GM12874 (cell line): ENCODE data around the gene LRP5.

Source experiments
- TF ChIP-seq, protein P1 (sequence below): IDR thresholded peaks from 2 replicates; pipeline ENCODE4 v1.5.1; 2011; ENCODE audit warnings: low read depth, mild to moderate bottlenecking, control low read depth, low read length, moderate library complexity; ENCODE audit not compliant: insufficient read depth

Gene LRP5

DNA sequence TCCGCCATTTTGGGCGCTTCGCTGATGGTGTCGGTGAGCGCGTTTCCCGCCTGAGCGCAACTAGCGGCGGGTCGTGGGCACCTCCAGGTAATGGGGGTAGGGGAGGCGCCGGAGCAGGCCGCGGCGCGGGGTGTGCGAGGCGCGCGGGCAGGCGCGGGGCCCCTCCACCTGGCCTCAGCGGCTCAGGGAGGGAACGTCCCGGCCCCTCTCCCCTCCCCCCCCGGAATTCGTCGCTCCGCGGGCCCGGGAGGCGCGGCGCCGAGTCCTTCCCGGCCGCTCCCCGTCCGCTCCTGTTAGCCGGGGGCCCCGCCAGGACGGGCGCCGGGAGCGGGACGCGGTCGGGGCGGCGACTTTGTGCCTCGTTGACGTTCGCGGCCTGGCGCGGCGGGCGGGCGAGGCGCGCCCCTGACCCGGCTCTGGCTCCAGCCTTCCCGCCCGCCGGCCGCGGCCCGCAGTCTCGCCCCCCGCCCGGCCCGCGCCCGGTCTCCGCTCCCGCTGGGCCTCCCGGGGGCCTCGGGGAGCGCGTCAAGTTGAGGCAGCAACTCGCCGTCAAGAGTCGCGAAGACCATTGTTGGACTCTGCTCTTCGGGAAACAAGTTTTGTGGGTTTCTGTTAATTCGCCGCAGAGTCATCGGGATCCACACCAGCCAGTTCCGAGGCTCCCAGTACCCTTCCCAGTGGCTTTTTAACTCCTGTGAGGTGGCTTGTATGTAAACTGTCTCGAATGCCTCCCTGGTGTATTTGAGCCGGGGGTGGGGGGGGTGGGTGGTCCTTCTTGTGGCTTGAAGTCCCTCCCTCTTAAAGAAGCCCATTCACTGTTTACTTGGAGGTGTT lies 148.6 kb downstream of the LRP5 start, which contains the start of gene PPP6R3:
PPP6R3 (plus strand) TSS at position 12 of the 834 bp plus-strand sequence. CDS start 76,913 bp downstream, outside the sequence.
- TF ChIP-seq, protein P1, sequence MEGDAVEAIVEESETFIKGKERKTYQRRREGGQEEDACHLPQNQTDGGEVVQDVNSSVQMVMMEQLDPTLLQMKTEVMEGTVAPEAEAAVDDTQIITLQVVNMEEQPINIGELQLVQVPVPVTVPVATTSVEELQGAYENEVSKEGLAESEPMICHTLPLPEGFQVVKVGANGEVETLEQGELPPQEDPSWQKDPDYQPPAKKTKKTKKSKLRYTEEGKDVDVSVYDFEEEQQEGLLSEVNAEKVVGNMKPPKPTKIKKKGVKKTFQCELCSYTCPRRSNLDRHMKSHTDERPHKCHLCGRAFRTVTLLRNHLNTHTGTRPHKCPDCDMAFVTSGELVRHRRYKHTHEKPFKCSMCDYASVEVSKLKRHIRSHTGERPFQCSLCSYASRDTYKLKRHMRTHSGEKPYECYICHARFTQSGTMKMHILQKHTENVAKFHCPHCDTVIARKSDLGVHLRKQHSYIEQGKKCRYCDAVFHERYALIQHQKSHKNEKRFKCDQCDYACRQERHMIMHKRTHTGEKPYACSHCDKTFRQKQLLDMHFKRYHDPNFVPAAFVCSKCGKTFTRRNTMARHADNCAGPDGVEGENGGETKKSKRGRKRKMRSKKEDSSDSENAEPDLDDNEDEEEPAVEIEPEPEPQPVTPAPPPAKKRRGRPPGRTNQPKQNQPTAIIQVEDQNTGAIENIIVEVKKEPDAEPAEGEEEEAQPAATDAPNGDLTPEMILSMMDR = no peak

DNA sequence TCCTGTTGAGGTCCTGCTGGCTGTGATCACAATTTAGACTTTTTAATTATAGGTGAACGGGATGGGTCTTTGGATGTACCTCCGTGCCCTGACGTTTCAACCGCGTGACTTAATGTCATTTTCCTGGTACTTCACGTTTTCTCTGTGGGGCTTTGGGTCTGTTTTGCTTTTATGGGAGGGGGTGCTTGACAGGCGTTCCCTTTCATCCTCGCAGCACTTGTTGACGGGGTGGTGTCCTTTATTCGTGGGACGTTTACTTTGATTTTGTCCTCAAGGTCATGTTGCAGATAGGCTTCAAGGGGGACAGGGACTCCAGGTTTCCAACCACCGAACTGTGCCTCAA lies 149.2 kb downstream of the LRP5 start:
- TF ChIP-seq, protein P1 = no peak

DNA sequence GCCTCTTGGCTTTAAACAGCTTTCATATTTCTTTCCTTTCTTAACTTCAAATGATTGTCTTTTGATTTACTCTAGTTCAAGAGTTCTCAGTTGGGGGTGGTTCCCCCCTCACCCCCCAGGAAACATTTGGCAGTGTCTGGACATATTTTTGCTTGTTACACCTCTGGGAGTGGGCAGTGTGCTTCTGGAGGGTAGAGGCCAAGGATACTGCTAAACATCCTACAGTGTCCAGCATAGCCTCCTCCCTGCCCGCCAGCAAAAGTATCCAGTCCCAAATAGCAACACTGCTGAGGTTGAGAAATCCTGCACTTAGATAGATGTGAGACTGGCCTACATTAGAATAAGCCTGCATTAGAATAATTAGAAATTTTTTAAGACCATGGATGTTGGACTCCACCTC lies 151.3 kb downstream of the LRP5 start:
- TF ChIP-seq, protein P1 = no peak

DNA sequence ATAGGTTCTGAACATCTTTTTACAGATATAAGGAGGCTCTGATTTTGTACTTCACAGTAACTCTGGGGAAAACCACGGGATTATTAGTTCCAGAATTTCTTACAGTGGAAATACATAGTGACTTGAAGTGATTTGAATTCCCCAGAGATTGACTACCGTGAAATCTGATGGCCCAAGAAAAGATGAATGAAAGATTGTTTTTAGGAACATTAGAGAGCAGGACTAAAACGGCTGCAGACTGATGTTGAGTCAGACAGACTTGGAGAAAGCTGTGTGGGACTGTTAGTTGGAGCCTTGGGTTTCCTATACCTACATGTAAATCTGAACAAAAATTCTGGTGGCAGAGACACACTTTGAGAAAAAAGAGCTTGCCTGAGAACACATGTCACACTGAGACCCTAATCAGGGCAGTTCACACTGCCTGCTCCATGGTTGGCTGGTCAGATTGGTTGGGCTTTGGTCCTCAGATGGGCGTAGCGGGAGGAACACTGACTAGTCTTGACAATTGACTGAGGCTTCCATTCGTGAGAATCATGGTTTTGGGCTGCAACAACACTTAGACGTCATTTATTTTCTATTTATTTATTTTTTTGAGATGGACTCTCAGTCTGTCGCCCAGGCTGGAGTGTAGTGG lies 154.9 kb downstream of the LRP5 start:
- TF ChIP-seq, protein P1 = no peak

DNA sequence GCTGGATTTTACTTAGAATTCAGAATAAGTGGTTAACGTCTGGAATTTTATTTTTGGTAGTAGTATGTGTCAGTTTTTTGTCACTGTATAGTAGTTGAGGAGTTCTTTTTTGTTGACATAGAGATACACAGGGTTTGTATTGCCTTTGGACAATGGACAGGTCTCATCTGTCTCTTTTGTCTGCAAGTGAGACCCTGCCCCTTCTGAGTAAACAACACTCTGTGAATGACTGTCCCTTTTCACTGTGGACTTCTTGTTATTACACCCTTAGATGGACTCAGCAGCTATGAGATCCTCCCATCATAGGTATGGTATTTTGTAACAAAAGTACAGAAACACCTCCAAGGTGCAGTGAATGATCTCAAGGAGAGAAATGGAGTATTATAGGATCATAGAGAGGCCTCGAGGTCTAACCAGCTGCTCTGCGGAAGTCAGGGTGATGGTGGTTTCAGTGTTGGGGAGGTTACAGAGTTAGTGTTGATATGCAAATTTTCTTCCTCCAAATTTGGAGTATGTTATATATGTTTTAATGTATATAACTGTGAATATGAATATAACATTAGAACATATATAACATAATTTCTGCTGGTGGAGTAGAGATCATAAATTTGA lies 155.9 kb downstream of the LRP5 start:
- TF ChIP-seq, protein P1 = no peak

DNA sequence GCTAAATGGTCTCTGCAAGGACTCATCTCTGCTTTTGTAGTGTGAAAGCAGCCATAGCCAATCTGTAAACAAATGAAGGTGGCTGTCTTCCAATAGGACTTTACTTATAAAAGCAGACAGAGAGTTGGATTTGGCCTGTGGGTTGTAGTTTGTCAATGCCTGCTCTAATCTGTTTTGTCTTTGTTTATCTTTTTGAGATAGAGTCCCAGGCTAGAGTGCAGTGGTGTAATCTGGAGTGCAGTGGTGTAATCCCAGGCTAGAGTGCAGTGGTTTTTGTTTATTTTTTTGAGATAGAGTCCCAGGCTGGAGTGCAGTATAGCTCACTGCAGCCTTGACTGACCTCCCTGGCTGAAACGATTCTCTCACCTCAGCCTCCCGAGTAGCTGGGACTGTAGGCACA lies 156.7 kb downstream of the LRP5 start:
- TF ChIP-seq, protein P1 = no peak

DNA sequence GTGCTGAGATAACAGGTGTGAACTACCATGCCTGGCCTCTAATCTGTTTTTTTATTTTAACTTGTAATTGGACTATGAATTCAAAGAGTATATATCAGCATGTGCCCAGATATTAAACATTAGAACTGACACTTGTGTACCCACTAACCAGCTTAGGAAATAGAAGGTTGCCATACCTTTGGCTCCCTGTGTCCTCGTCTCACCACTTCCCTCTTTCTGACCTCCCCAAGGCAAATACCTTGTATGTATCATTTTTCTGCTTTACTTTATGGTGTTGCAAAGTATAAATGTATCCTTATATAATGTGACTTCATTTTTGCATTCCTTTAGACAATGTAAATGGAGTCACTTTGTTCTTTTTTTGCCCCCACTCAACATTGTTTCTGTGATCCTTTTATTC lies 157.3 kb downstream of the LRP5 start:
- TF ChIP-seq, protein P1 = no peak
